ENCODE data around the gene IGF2BP2.

IGF2BP2 gene

DNA sequence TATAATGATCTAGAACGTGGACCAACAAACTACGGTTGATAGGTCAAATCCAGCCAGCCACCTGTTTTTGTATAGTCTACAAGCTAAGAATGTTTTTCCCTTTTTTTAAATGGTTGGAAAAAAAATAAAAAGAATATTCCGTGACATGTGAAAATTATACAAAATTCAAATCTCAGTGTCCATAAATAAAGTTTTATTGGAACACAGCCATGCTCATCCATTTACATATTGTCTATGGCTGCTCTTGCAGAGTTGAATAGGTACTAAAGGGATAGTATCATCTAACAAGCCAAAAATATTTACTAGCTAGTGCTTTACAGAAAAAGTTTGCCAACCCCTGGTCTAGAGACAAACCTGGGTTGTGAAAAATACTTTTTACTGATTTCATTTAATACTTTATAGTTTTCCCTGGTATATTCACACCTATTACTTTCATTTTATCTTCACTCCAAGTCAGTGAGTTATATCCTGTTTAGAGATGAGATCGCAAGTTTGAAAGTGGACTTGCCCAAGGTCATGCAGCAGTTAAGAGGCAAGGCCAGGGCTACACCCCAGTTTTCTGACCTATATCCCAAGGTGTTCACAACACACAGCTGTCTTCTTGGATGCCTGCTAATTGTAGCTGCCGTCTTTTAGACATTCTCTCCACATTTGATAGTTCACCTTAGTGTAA, 58.4 kb downstream of the IGF2BP2 start:
- Histone ChIP-seq H3K27ac (replicated peaks) (no peak overlapping the region), H3K27me3 (ENCODE audit: insufficient read depth, poor library complexity, severe bottlenecking) (peaks cover 23% of the 10 kb centered on the region), H3K4me3 (replicated peaks; ENCODE audit: insufficient read depth, low read length) (no peak overlapping the region)
- TF ChIP-seq, protein P1, sequence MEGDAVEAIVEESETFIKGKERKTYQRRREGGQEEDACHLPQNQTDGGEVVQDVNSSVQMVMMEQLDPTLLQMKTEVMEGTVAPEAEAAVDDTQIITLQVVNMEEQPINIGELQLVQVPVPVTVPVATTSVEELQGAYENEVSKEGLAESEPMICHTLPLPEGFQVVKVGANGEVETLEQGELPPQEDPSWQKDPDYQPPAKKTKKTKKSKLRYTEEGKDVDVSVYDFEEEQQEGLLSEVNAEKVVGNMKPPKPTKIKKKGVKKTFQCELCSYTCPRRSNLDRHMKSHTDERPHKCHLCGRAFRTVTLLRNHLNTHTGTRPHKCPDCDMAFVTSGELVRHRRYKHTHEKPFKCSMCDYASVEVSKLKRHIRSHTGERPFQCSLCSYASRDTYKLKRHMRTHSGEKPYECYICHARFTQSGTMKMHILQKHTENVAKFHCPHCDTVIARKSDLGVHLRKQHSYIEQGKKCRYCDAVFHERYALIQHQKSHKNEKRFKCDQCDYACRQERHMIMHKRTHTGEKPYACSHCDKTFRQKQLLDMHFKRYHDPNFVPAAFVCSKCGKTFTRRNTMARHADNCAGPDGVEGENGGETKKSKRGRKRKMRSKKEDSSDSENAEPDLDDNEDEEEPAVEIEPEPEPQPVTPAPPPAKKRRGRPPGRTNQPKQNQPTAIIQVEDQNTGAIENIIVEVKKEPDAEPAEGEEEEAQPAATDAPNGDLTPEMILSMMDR (IDR thresholded peaks at IDR 0.05; ENCODE audit: insufficient read depth, low read length): no peak
- DNase-seq (ENCODE audit: low read depth in 1 of 2, low spot score in 1 of 2): no peak

DNA sequence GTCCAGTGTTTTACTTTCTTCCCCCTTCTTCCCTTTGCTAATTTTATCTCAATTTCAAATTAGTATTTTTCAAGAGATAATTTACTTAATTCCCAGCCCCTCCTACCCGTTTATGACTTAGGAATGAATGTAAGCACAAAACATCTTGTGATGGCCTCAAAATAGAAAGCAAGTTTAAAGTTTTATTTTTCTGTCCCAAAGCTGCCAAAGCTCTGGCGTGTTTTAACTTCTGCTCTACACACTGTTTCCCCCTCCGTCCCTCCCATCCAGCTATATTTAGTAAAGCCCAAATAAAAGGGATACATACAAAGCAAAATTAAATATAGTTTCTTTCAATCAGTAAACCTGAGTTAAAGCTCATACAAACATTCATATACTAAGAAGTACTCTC, 59.9 kb downstream of the IGF2BP2 start:
- no peak overlapping the region for H3K4me3 ChIP-seq (replicated peaks; ENCODE audit: insufficient read depth, low read length)
- TF ChIP-seq, protein P2, sequence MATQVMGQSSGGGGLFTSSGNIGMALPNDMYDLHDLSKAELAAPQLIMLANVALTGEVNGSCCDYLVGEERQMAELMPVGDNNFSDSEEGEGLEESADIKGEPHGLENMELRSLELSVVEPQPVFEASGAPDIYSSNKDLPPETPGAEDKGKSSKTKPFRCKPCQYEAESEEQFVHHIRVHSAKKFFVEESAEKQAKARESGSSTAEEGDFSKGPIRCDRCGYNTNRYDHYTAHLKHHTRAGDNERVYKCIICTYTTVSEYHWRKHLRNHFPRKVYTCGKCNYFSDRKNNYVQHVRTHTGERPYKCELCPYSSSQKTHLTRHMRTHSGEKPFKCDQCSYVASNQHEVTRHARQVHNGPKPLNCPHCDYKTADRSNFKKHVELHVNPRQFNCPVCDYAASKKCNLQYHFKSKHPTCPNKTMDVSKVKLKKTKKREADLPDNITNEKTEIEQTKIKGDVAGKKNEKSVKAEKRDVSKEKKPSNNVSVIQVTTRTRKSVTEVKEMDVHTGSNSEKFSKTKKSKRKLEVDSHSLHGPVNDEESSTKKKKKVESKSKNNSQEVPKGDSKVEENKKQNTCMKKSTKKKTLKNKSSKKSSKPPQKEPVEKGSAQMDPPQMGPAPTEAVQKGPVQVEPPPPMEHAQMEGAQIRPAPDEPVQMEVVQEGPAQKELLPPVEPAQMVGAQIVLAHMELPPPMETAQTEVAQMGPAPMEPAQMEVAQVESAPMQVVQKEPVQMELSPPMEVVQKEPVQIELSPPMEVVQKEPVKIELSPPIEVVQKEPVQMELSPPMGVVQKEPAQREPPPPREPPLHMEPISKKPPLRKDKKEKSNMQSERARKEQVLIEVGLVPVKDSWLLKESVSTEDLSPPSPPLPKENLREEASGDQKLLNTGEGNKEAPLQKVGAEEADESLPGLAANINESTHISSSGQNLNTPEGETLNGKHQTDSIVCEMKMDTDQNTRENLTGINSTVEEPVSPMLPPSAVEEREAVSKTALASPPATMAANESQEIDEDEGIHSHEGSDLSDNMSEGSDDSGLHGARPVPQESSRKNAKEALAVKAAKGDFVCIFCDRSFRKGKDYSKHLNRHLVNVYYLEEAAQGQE (IDR thresholded peaks at IDR 0.05; ENCODE audit: insufficient replicate concordance, low read depth): no peak
- TF ChIP-seq SPI1 (IDR thresholded peaks at IDR 0.05; ENCODE audit: borderline replicate concordance, low read depth) (no peak), GABPA (IDR thresholded peaks at IDR 0.05; ENCODE audit: low read depth) (no peak), POLR2AphosphoS5 (IDR thresholded peaks at IDR 0.05; ENCODE audit: low read depth) (no peak)
- TF ChIP-seq, protein P1 (IDR thresholded peaks at IDR 0.05; ENCODE audit: insufficient read depth, low read length): no peak
- no peak overlapping the region for H3K27ac ChIP-seq (replicated peaks)
- H3K27me3 ChIP-seq (ENCODE audit: insufficient read depth, poor library complexity, severe bottlenecking): peaks cover 31% of the 10 kb centered on the region
- DNase-seq (ENCODE audit: low read depth in 1 of 2, low spot score in 1 of 2): no peak

- Histone ChIP-seq H3K27ac (replicated peaks) (no peak overlapping the region), H3K27me3 (ENCODE audit: insufficient read depth, poor library complexity, severe bottlenecking) (peaks cover 33% of the 10 kb centered on the region), H3K4me3 (replicated peaks; ENCODE audit: insufficient read depth, low read length) (no peak overlapping the region)
- TF ChIP-seq SPI1 (IDR thresholded peaks at IDR 0.05; ENCODE audit: borderline replicate concordance, low read depth) (no peak), POLR2AphosphoS5 (IDR thresholded peaks at IDR 0.05; ENCODE audit: low read depth) (no peak), GABPA (IDR thresholded peaks at IDR 0.05; ENCODE audit: low read depth) (no peak)
- TF ChIP-seq, protein P2 (IDR thresholded peaks at IDR 0.05; ENCODE audit: insufficient replicate concordance, low read depth): no peak
- TF ChIP-seq, protein P1 (IDR thresholded peaks at IDR 0.05; ENCODE audit: insufficient read depth, low read length): no peak
- DNase-seq (ENCODE audit: low read depth in 1 of 2, low spot score in 1 of 2): no peak
Measured at GRCh38 chr3:185764163-185764979, 60.5 kb downstream of the IGF2BP2 start.

Data from HL-60 (cell line).